GM23338 (cell line): ENCODE results near the gene STEAP3. TPM values are rescaled to one million over a fixed set of nuclear protein-coding genes. Genes with fewer than 3 reads are reported as not detected.

Experiments used
- ATAC-seq: fragments of 200-7000 bp; cut with Tn5 transposase; 3 replicates; pipeline ENCODE4 v1.9.1; 2020
- DNase-seq: peaks from one replicate; pipeline ENCODE4 v3.0.0-alpha.2; 2015; ENCODE audit warnings: low spot score
- H2AFZ ChIP-seq: fragments of 200-600 bp; sonication (generic); 2 replicates; pipeline ENCODE4 v1.8.0; 2016; ENCODE audit warnings: antibody characterized with exemption, mild to moderate bottlenecking, moderate library complexity
- H3F3A ChIP-seq: fragments of 200-600 bp; sonication (generic); replicated peaks from 2 replicates; pipeline ENCODE4 v1.8.0; 2017; ENCODE audit warnings: antibody characterized with exemption, mixed run types, low read depth
- H3K27ac ChIP-seq: fragments of 200-600 bp; sonication (generic); 2 replicates; pipeline ENCODE4 v1.6.1; 2016; ENCODE audit warnings: low read depth
- H3K27me3 ChIP-seq: fragments of 200-600 bp; sonication (generic); 2 replicates; pipeline ENCODE4 v1.8.0; 2016; ENCODE audit warnings: mild to moderate bottlenecking, mixed run types, moderate library complexity; ENCODE audit not compliant: insufficient read depth
- H3K36me3 ChIP-seq: fragments of 200-600 bp; sonication (generic); 2 replicates; pipeline ENCODE4 v1.8.0; 2016; ENCODE audit warnings: mild to moderate bottlenecking; ENCODE audit not compliant: insufficient read depth
- H3K4me1 ChIP-seq: fragments of 200-600 bp; sonication (generic); 2 replicates; pipeline ENCODE4 v1.8.0; 2016; ENCODE audit warnings: mild to moderate bottlenecking, moderate library complexity; ENCODE audit not compliant: insufficient read depth
- H3K4me2 ChIP-seq: fragments of 200-600 bp; sonication (generic); 2 replicates; pipeline ENCODE4 v1.7.1; 2017; ENCODE audit warnings: mixed run types
- H3K4me3 ChIP-seq: fragments of 200-600 bp; sonication (generic); 2 replicates; pipeline ENCODE4 v1.6.1; 2016; ENCODE audit warnings: mixed run types
- H3K79me2 ChIP-seq: fragments of 200-600 bp; sonication (generic); replicated peaks from 2 replicates; pipeline ENCODE4 v1.8.0; 2017; ENCODE audit warnings: mild to moderate bottlenecking; ENCODE audit not compliant: insufficient read depth
- H3K9me2 ChIP-seq: fragments of 200-600 bp; sonication (generic); 2 replicates; pipeline ENCODE4 v1.8.0; 2017; ENCODE audit not compliant: insufficient read depth
- H4K20me1 ChIP-seq: fragments of 200-600 bp; sonication (generic); replicated peaks from 2 replicates; pipeline ENCODE4 v1.8.0; 2017; ENCODE audit warnings: mild to moderate bottlenecking; ENCODE audit not compliant: insufficient read depth
- H3K27ac Mint-ChIP-seq: 2 replicates; pipeline ENCODE4 v1.8.0; 2020; ENCODE audit warnings: inconsistent platforms, mild to moderate bottlenecking, moderate library complexity, mixed read lengths
- H3K27me3 Mint-ChIP-seq: 3 replicates; pipeline ENCODE4 v1.8.0; 2022; ENCODE audit warnings: low read depth, mild to moderate bottlenecking, moderate library complexity, mixed read lengths, inconsistent platforms; ENCODE audit not compliant: insufficient read depth, poor library complexity
- H3K36me3 Mint-ChIP-seq: 3 replicates; pipeline ENCODE4 v1.8.0; 2021; ENCODE audit warnings: low read depth, mild to moderate bottlenecking, inconsistent platforms, moderate library complexity, mixed read lengths
- H3K4me1 Mint-ChIP-seq: 3 replicates; pipeline ENCODE4 v1.8.0; 2020; ENCODE audit warnings: mild to moderate bottlenecking, inconsistent platforms, mixed read lengths
- H3K4me3 Mint-ChIP-seq: 3 replicates; pipeline ENCODE4 v1.8.0; 2021; ENCODE audit warnings: moderate library complexity, mild to moderate bottlenecking, inconsistent platforms, mixed read lengths
- H3K9me3 Mint-ChIP-seq: 3 replicates; pipeline ENCODE4 v1.8.0; 2020; ENCODE audit warnings: moderate library complexity, mild to moderate bottlenecking, inconsistent platforms, mixed read lengths
- CREB1 ChIP-seq: fragments of 250-450 bp; sonication (Bioruptor Pico); IDR thresholded peaks from 2 replicates; pipeline ENCODE4 v1.5.0; 2020; ENCODE audit warnings: low read depth, mild to moderate bottlenecking, moderate library complexity
- CTCF ChIP-seq, 2 experiments: fragments of 200-600 bp in 1 of 2; sonication (generic) in 1 of 2; conservative IDR thresholded peaks; 2 replicates each; pipeline versions ENCODE4 v1.5.1 to v1.6.1; 2016 to 2017; ENCODE audit warnings: antibody characterized with exemption in 2 of 2, low read depth in 2 of 2, mild to moderate bottlenecking in 2 of 2, moderate library complexity in 1 of 2
- ETS1 ChIP-seq: IDR thresholded peaks from 2 replicates; pipeline ENCODE4 v1.6.1; 2016; ENCODE audit warnings: antibody characterized with exemption
- EZH2 ChIP-seq: fragments of 200-600 bp; sonication (generic); IDR thresholded peaks from one replicate; pipeline ENCODE4 v1.8.0; 2017; ENCODE audit warnings: antibody characterized with exemption, mild to moderate bottlenecking, low read depth; ENCODE audit not compliant: unreplicated experiment
- EZH2phosphoT487 ChIP-seq: fragments of 200-600 bp; sonication (generic); IDR thresholded peaks from one replicate; pipeline ENCODE4 v1.8.1; 2018; ENCODE audit warnings: antibody characterized with exemption; ENCODE audit not compliant: unreplicated experiment
- JUNB ChIP-seq: IDR thresholded peaks from one replicate; pipeline ENCODE4 v1.6.1; 2016; ENCODE audit warnings: antibody characterized with exemption; ENCODE audit not compliant: unreplicated experiment
- NANOG ChIP-seq: IDR thresholded peaks from 2 replicates; pipeline ENCODE4 v1.6.1; 2016; ENCODE audit warnings: antibody characterized with exemption, borderline replicate concordance
- POLR2AphosphoS5 ChIP-seq: IDR thresholded peaks from 2 replicates; pipeline ENCODE4 v1.6.1; 2016; ENCODE audit warnings: antibody characterized with exemption, low read depth
- REST ChIP-seq: IDR thresholded peaks from one replicate; pipeline ENCODE4 v1.6.1; 2018; ENCODE audit warnings: antibody characterized with exemption; ENCODE audit not compliant: unreplicated experiment
- STAT1 ChIP-seq: IDR thresholded peaks from one replicate; pipeline ENCODE4 v1.6.1; 2016; ENCODE audit warnings: antibody characterized with exemption; ENCODE audit not compliant: unreplicated experiment
- ZNF114 ChIP-seq: fragments of 250-450 bp; sonication (Bioruptor Pico); IDR thresholded peaks from 2 replicates; pipeline ENCODE4 v1.5.0; 2020; ENCODE audit warnings: mild to moderate bottlenecking, moderate library complexity
- ZNF331 ChIP-seq: fragments of 250-450 bp; sonication (Bioruptor Pico); IDR thresholded peaks from 2 replicates; pipeline ENCODE4 v1.5.0; 2020; ENCODE audit warnings: low read depth, mild to moderate bottlenecking, moderate library complexity
- polyA plus RNA-seq: library from polyadenylated mRNA; unstranded; fragments of >200 nt; fragmentation: Nextera tagmentation; extraction: Ambion mirVana; gene quantifications from 2 replicates; pipeline ENCODE4 v1.2.1, GENCODE V29; 2016
- total RNA-seq: library from RNA; depleted of rRNA; stranded (reverse); fragments of >200 nt; shearing (Covaris generic); gene quantifications from 2 replicates; pipeline ENCODE4 v1.2.3, GENCODE V29; 2014
- TF ChIP-seq, protein P1 (sequence below): fragments of 250-450 bp; sonication (Bioruptor Pico); IDR thresholded peaks from 2 replicates; pipeline ENCODE4 v1.5.0; 2020; ENCODE audit warnings: mild to moderate bottlenecking, moderate library complexity

STEAP3 gene
- total and polyA plus RNA-seq, 2 experiments from 2014 or later = 8.6 to 27.3 TPM

DNA sequence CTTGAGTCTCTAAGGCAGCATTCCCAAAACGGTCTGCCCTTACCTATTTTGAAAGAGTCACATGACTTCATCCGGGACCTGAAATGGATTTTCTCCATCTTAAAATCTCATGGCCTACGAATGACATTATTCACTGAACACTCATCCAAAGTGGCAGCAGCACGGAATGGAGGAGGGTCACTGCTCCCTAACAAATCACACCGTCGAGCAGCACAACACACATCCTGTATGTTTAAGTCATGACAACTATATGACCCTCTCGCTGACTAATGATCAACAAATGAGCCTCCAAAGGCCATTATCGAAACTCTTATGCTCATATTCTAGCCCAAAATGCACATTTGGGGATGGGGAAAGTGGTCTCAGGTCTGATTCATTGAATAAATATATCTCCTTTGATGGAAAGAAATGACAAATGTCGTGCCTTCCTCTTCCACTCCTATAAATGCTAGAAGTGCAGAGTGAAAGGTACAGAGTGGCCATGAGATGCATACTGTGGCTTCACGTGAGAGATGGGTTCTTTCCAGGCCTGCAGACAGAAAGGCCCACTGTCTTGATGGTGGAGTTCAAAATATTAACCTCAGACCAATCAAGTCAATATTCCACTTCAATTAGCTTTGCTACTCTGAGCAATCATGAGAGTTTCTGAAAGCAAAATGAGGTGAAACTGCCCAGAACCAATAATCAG lies 72.2 kb downstream of the STEAP3 start:
- no peak overlapping the region for H3K27ac Mint-ChIP-seq
- no peaks in the 10 kb centered on the region for H3K4me1 ChIP-seq
- H3K9me3 Mint-ChIP-seq = no peaks in the 10 kb centered on the region
- H3K27me3 ChIP-seq = no peaks in the 10 kb centered on the region
- peaks cover 5% of the 10 kb centered on the region for H3K27me3 Mint-ChIP-seq
- H3K4me1 Mint-ChIP-seq = peaks cover 1% of the 10 kb centered on the region
- no peaks in the 10 kb centered on the region for H3K79me2 ChIP-seq
- DNase-seq (no peak), ATAC-seq (no peak)
- no peak overlapping the region for H3K4me3 ChIP-seq
- H3K9me2 ChIP-seq = no peaks in the 10 kb centered on the region
- H4K20me1 ChIP-seq = no peaks in the 10 kb centered on the region
- TF ChIP-seq POLR2AphosphoS5 = no peak
- no peak for TF ChIP-seq ZNF114 (CRISPR knock-in tag)
- TF ChIP-seq EZH2phosphoT487 = no peak
- no peak for TF ChIP-seq JUNB
- no peak for TF ChIP-seq REST
- no peak for TF ChIP-seq CTCF (conservative IDR thresholded peaks at IDR 0.05; ENCODE audit: low read depth in 2 of 2)
- TF ChIP-seq STAT1 = no peak
- no peak for TF ChIP-seq ETS1
- TF ChIP-seq NANOG = no peak
- TF ChIP-seq ZNF331 (CRISPR knock-in tag) = no peak
- TF ChIP-seq, protein P1, sequence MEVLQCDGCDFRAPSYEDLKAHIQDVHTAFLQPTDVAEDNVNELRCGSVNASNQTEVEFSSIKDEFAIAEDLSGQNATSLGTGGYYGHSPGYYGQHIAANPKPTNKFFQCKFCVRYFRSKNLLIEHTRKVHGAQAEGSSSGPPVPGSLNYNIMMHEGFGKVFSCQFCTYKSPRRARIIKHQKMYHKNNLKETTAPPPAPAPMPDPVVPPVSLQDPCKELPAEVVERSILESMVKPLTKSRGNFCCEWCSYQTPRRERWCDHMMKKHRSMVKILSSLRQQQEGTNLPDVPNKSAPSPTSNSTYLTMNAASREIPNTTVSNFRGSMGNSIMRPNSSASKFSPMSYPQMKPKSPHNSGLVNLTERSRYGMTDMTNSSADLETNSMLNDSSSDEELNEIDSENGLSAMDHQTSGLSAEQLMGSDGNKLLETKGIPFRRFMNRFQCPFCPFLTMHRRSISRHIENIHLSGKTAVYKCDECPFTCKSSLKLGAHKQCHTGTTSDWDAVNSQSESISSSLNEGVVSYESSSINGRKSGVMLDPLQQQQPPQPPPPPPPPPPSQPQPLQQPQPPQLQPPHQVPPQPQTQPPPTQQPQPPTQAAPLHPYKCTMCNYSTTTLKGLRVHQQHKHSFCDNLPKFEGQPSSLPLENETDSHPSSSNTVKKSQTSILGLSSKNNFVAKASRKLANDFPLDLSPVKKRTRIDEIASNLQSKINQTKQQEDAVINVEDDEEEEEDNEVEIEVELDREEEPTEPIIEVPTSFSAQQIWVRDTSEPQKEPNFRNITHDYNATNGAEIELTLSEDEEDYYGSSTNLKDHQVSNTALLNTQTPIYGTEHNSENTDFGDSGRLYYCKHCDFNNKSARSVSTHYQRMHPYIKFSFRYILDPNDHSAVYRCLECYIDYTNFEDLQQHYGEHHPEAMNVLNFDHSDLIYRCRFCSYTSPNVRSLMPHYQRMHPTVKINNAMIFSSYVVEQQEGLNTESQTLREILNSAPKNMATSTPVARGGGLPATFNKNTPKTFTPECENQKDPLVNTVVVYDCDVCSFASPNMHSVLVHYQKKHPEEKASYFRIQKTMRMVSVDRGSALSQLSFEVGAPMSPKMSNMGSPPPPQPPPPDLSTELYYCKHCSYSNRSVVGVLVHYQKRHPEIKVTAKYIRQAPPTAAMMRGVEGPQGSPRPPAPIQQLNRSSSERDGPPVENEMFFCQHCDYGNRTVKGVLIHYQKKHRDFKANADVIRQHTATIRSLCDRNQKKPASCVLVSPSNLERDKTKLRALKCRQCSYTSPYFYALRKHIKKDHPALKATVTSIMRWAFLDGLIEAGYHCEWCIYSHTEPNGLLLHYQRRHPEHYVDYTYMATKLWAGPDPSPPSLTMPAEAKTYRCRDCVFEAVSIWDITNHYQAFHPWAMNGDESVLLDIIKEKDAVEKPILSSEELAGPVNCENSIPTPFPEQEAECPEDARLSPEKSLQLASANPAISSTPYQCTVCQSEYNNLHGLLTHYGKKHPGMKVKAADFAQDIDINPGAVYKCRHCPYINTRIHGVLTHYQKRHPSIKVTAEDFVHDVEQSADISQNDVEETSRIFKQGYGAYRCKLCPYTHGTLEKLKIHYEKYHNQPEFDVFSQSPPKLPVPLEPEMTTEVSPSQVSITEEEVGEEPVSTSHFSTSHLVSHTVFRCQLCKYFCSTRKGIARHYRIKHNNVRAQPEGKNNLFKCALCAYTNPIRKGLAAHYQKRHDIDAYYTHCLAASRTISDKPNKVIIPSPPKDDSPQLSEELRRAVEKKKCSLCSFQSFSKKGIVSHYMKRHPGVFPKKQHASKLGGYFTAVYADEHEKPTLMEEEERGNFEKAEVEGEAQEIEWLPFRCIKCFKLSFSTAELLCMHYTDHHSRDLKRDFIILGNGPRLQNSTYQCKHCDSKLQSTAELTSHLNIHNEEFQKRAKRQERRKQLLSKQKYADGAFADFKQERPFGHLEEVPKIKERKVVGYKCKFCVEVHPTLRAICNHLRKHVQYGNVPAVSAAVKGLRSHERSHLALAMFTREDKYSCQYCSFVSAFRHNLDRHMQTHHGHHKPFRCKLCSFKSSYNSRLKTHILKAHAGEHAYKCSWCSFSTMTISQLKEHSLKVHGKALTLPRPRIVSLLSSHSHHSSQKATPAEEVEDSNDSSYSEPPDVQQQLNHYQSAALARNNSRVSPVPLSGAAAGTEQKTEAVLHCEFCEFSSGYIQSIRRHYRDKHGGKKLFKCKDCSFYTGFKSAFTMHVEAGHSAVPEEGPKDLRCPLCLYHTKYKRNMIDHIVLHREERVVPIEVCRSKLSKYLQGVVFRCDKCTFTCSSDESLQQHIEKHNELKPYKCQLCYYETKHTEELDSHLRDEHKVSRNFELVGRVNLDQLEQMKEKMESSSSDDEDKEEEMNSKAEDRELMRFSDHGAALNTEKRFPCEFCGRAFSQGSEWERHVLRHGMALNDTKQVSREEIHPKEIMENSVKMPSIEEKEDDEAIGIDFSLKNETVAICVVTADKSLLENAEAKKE (CRISPR knock-in tag) = no peak
- no peak for TF ChIP-seq CREB1 (CRISPR knock-in tag)
- TF ChIP-seq EZH2 = no peak
- H3F3A ChIP-seq = no peaks in the 10 kb centered on the region
- H3K4me3 Mint-ChIP-seq = no peak overlapping the region
- H3K4me2 ChIP-seq = no peak overlapping the region
- no peaks in the 10 kb centered on the region for H3K36me3 ChIP-seq
- no peak overlapping the region for H2AFZ ChIP-seq
- H3K27ac ChIP-seq = no peak overlapping the region
- H3K36me3 Mint-ChIP-seq = no peaks in the 10 kb centered on the region
